ENCODE measurements around the gene IGF2BP2.

- TF ChIP-seq POLR2A (IDR thresholded peaks at IDR 0.05; ENCODE audit: control extremely low read depth in 1 of 2, low read depth in 2 of 2, low read length in 2 of 2), result no peak
- TF ChIP-seq SP1 (IDR thresholded peaks at IDR 0.05; ENCODE audit: low read depth, low read length), result no peak
- TF ChIP-seq JUND (IDR thresholded peaks at IDR 0.05; ENCODE audit: low read length), result no peak
- no peak for TF ChIP-seq TAF1 (IDR thresholded peaks at IDR 0.05; ENCODE audit: low read depth, low read length)
- no peak for TF ChIP-seq CTCF (IDR thresholded peaks at IDR 0.05; ENCODE audit: control extremely low read depth in 1 of 3, insufficient read depth in 1 of 3, low read depth in 1 of 3, low read length in 3 of 3)
- TF ChIP-seq RAD21 (IDR thresholded peaks at IDR 0.05 in 1 of 2, conservative IDR thresholded peaks at IDR 0.05 in 1 of 2; ENCODE audit: low read depth in 2 of 2, low read length in 2 of 2), result no peak
- TF ChIP-seq POLR2AphosphoS5 (IDR thresholded peaks at IDR 0.05; ENCODE audit: low read depth, low read length), result no peak
- TF ChIP-seq USF2 (IDR thresholded peaks at IDR 0.05; ENCODE audit: low read length), result no peak
- TF ChIP-seq HDAC2 (IDR thresholded peaks at IDR 0.05; ENCODE audit: borderline replicate concordance in 1 of 2, low read depth in 2 of 2, low read length in 2 of 2), result no peak
These were observed 133.2 kb downstream of the IGF2BP2 start for GRCh38 chr3:185691622-185692021.

All from H1 (cell line).